SJSA1 (cell line): ENCODE data around the gene ZBTB20. TPM values are rescaled to one million over a fixed set of nuclear protein-coding genes. Genes with fewer than 3 reads are reported as not detected.
A peak's percentile ranks its signal among the peaks of the same experiment; 100 is the strongest.

Experiments
- DNase-seq, 2 experiments: peaks; one replicate each; pipeline ENCODE4 v3.0.0-alpha.2; 2015 to 2020; ENCODE audit warnings: low spot score in 2 of 2, low read depth in 1 of 2
- H3K27ac ChIP-seq: fragments of 250-450 bp; sonication (Bioruptor Pico); 2 replicates; pipeline ENCODE4 v1.5.1; 2020; ENCODE audit warnings: mild to moderate bottlenecking, moderate library complexity
- H3K27me3 ChIP-seq: fragments of 250-450 bp; sonication (Bioruptor Pico); replicated peaks from 2 replicates; pipeline ENCODE4 v1.5.1; 2020; ENCODE audit warnings: mild to moderate bottlenecking, moderate library complexity
- H3K36me3 ChIP-seq: fragments of 250-450 bp; sonication (Bioruptor Pico); 2 replicates; pipeline ENCODE4 v1.5.1; 2020; ENCODE audit warnings: mild to moderate bottlenecking
- H3K4me1 ChIP-seq: fragments of 250-450 bp; sonication (Bioruptor Pico); replicated peaks from 2 replicates; pipeline ENCODE4 v1.6.1; 2021; ENCODE audit warnings: mild to moderate bottlenecking
- H3K4me3 ChIP-seq: fragments of 250-450 bp; sonication (Bioruptor Pico); 2 replicates; pipeline ENCODE4 v1.5.1; 2020; ENCODE audit warnings: mild to moderate bottlenecking
- H3K9me3 ChIP-seq: fragments of 250-450 bp; sonication (Bioruptor Pico); replicated peaks from 2 replicates; pipeline ENCODE4 v1.5.1; 2020; ENCODE audit warnings: mild to moderate bottlenecking
- total RNA-seq: library from RNA; depleted of rRNA; stranded (reverse); fragments of >200 nt; shearing (Covaris generic); gene quantifications from 2 replicates; pipeline ENCODE4 v1.2.3, GENCODE V29; 2014

The ZBTB20 gene
- total RNA-seq, 1 experiment from 2014 or later, result 18.2 TPM

GRCh38 chr3:114886905-114887304, 260.2 kb downstream of the ZBTB20 start:
- H3K27me3 ChIP-seq, result no peaks in the 10 kb centered on the region
- no peak overlapping the region for H3K4me3 ChIP-seq
- DNase-seq, result no peak
- H3K4me1 ChIP-seq, result no peaks in the 10 kb centered on the region
- no peaks in the 10 kb centered on the region for H3K36me3 ChIP-seq
- no peak overlapping the region for H3K27ac ChIP-seq
- H3K9me3 ChIP-seq, result no peaks in the 10 kb centered on the region

DNA sequence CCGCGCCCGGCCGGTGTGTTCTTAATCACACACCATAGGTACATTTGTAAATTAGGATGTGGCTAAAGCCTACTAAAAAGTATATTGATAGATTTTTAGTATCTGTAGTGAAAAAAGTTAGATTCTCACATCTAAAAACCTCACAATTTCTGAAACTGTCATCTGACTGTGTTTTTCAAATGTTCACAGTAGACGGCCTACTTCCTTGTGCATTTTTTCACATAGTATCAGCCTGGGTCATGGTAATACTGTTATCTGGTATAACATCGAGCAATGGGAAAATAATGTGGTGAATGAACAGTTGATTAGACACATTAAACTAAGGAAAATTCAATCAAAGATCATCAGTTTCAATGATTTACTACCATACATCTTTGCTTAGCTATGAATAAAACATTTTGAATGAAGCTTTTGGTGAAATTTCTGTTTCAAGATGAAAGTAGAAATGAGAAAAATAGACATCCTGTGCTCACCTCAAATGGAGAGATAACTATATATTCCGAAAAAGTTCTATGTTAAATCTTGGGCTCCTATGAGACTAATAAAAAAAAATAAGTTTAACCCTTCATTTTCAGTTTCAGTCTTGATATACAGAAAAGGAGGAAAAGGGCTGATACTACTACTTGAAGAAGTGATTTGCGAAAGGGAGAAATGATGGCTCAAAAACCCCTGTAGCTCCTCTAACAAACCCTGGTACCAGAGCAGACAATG, 262.7 kb downstream of the ZBTB20 start:
- no peaks in the 10 kb centered on the region for H3K36me3 ChIP-seq
- DNase-seq, result no peak
- no peak overlapping the region for H3K4me3 ChIP-seq
- H3K4me1 ChIP-seq, result 0 out of 2 replicates have a peak, but pooled peaks cover 2% of the 10 kb centered on the region
- no peaks in the 10 kb centered on the region for H3K27me3 ChIP-seq
- H3K27ac ChIP-seq, result no peak overlapping the region
- H3K9me3 ChIP-seq, result no peaks in the 10 kb centered on the region

DNA sequence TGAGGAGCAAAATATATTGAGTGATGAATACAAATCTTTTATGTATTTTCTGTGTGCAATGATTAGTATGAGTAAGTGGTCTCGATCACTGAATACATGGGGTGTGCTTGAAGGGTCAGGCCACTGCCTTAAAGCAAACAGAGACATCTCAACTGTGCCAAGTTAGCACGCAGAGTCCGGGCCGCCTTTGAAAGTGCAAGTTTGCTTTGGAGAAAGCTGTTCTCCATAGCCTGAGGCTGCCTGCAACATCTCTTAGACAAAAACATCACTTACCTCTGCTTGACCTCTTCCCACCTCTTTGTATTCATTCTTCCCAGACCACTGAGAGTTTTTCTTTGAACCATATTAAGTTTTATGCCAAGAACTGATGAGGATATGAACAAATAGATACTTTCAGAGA, 267.0 kb downstream of the ZBTB20 start:
- DNase-seq, result no peak

DNA sequence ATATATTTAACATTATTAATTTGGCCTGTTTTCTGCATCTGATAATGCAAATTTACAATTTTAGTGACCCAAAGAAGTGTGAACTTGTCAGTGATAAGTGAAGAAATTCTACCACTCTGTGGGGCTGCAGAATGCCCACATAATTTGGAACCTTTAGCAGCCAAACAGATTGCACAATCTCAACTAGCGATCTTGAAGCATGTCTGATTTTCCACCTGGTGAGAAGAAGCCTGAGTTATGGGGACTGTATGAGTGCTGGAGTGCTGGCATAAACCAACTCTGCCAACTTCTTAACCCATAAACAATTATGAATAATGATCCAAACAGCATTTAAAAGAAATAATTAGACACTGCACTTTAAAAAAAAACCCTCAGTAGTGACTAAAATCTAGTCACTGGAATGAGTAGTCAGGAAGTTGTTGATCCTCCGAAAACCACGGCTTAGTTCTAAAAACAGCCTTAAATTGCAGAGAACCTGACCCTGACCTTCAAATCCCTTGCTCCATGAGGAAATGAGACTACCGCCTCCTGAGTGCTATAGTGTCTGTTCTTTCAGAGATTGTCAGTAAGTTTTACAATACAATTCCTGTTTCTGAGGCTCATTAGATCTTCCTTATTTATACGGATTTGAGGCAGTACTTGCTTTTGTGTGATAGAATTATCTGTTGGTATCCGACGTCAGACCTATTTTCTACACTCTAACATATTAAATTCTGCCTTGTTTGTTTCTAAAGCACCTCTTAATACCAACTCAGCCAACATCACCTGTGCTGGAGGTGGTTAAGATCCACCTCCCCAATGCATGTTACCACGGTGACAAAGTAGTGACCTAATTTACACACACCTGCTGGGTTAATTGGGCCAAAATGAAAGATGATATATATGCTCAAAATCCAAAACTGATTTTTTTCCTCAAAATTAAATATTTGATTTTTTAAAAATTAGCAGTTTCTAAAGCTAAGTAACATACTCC, 267.7 kb downstream of the ZBTB20 start:
- no peaks in the 10 kb centered on the region for H3K9me3 ChIP-seq
- no peak overlapping the region for H3K27ac ChIP-seq
- no peaks in the 10 kb centered on the region for H3K27me3 ChIP-seq
- no peaks in the 10 kb centered on the region for H3K36me3 ChIP-seq
- 0 out of 2 replicates have a peak, but pooled peaks cover 7% of the 10 kb centered on the region for H3K4me1 ChIP-seq
- no peak overlapping the region for H3K4me3 ChIP-seq
- DNase-seq, result no peak

More for the DNA sequence above, 267.0 kb downstream of the ZBTB20 start:
- 0 out of 2 replicates have a peak, but pooled peaks cover 7% of the 10 kb centered on the region for H3K4me1 ChIP-seq
- no peak overlapping the region for H3K27ac ChIP-seq
- no peaks in the 10 kb centered on the region for H3K9me3 ChIP-seq
- no peak overlapping the region for H3K4me3 ChIP-seq
- H3K27me3 ChIP-seq, result no peaks in the 10 kb centered on the region
- no peaks in the 10 kb centered on the region for H3K36me3 ChIP-seq

DNA sequence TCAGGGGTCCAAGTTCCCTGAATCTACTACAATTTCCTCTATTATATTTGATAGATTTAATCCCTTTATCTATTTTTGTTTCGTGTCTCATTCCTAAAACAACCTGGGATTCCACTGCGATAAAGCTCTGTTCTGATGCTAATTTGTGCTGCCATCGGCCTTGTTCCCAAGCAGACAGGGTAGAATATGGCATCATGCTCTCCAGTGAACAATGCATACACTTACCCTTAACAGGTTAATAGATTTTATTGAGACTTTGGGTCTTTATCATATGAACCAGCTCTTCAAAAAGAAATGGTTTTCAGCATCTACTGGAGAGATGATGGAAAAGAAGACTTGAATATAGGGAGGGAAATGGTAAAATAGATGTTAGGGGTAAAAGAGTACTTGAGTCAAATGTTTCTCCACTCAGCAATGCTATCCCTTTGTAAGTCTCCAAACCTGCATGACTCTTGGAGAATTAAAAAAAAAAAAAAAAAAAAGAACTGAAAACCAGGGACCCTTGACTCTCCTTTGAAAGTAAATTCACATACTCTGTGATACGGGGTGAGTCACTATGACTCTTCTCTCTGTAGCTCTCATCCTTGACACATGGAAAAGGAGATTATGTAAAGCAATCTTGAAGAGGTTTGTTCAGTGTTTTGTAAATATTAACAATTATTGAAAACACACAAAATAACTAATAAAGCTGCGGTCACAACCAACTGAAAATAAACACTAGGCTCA, 268.8 kb downstream of the ZBTB20 start:
- no peaks in the 10 kb centered on the region for H3K36me3 ChIP-seq
- DNase-seq, result peak in 1 of 2 experiments; percentile 15
- H3K27me3 ChIP-seq, result no peaks in the 10 kb centered on the region
- no peak overlapping the region for H3K4me3 ChIP-seq
- H3K9me3 ChIP-seq, result no peaks in the 10 kb centered on the region
- 0 out of 2 replicates have a peak, but pooled peaks cover 7% of the 10 kb centered on the region for H3K4me1 ChIP-seq
- H3K27ac ChIP-seq, result no peak overlapping the region

DNA sequence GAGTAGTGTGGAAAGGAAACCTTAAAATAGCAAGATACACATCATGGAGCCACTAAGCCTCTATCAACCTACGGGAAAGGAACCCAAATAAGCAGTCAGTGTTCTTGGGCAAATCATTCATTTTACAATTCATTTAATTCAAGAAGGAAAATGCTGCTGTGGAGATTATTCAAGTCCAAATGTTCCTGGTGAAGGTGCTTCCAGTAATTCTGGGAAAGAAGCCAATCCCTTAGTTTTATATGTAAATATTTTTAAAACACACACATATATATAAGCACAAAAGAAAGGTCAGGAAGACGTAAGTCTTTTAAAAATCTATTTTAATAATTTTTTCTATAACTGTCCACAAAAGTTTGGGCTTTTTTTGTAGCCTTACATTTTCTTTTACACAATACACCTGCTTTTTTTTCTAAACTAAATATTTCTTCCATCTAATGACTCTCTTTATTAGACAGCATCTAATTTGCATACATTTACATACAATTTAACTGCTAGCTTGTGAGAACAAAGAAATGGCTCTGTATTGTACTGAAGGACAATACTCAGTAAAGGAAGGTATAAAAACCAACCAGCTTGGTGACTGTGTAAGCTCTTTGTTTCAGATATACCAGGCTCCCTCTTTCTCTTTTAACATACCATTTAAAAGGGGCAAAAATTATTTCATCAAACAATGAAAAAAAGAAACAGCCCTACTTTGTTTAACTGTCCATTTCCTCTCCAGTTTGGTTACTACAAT, 269.5 kb downstream of the ZBTB20 start:
- no peak for DNase-seq
- Histone ChIP-seq H3K9me3 (no peaks in the 10 kb centered on the region), H3K27ac (no peak overlapping the region), H3K36me3 (no peaks in the 10 kb centered on the region), H3K4me1 (0 out of 2 replicates have a peak, but pooled peaks cover 7% of the 10 kb centered on the region), H3K27me3 (no peaks in the 10 kb centered on the region), H3K4me3 (no peak overlapping the region)

DNA sequence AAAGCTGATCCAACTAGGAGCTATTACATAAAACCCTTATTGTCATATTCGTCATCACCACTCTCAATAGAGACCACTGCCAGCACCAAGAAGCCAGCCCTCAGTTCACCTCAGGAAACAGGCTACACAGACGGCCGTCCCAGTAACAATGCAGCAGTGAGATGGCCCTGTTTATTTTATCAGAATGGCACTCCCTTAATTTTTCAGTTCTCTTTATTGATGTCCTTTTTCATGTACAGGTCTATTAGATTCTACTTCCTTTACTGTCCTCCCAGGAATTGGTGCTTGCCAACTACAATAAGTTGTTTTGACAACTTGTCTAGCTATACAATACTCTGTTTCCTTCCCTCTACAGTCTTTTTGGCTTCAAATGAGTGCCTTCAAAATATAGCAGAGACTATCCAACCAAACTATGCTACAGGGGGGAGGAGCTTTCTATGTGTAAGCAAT, 272.5 kb downstream of the ZBTB20 start:
- 0 out of 2 replicates have a peak, but pooled peaks cover 7% of the 10 kb centered on the region for H3K4me1 ChIP-seq
- no peaks in the 10 kb centered on the region for H3K36me3 ChIP-seq
- H3K9me3 ChIP-seq, result no peaks in the 10 kb centered on the region
- no peak for DNase-seq
- no peak overlapping the region for H3K27ac ChIP-seq
- no peaks in the 10 kb centered on the region for H3K27me3 ChIP-seq
- no peak overlapping the region for H3K4me3 ChIP-seq

- DNase-seq, result no peak
- no peak overlapping the region for H3K27ac ChIP-seq
- no peak overlapping the region for H3K4me3 ChIP-seq
- no peaks in the 10 kb centered on the region for H3K36me3 ChIP-seq
- no peaks in the 10 kb centered on the region for H3K27me3 ChIP-seq
- no peaks in the 10 kb centered on the region for H3K4me1 ChIP-seq
- no peaks in the 10 kb centered on the region for H3K9me3 ChIP-seq
Observed at GRCh38 chr3:114873591-114873990, 273.5 kb downstream of the ZBTB20 start.

DNA sequence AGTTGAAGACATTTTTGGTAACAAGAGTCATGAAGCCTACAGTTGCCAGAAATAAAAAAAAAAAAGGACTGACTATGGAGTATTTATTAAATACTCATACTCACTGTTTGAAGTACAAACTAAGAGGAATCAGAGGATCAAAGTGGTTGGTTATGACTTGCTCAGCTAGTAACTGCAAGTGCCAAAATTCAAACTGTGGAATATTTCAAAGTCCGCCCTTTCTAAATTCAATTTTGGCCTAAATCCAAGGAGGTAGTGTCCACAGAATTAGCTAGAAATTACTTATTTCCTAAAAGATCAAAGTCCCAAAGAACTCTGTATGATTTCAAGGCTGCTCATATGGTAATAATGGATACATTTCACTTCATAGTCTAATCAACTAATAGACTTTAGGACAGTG, 274.5 kb downstream of the ZBTB20 start:
- DNase-seq, result no peak
- H3K4me3 ChIP-seq, result no peak overlapping the region
- no peaks in the 10 kb centered on the region for H3K4me1 ChIP-seq
- no peaks in the 10 kb centered on the region for H3K9me3 ChIP-seq
- no peaks in the 10 kb centered on the region for H3K36me3 ChIP-seq
- no peaks in the 10 kb centered on the region for H3K27me3 ChIP-seq
- no peak overlapping the region for H3K27ac ChIP-seq

DNA sequence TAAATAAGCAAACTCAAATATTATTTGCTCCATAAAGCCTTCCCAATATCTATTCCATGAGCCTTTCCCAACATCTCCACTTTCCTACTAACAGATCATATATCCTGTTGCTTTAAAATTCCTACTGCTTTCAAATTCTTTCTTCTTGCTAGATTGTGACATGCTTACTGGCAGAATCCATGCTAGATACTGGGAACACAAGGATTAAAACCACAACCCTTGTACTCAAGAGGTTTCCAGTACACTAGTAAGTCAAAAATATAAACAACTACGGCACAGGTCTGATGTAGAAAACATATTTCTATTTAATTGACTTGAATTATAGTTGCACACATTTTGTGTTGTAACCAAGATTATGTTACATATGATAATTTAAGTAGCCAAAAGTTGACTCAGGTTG, 275.0 kb downstream of the ZBTB20 start:
- Histone ChIP-seq H3K36me3 (no peaks in the 10 kb centered on the region), H3K4me3 (no peak overlapping the region)
- DNase-seq, result no peak

DNA sequence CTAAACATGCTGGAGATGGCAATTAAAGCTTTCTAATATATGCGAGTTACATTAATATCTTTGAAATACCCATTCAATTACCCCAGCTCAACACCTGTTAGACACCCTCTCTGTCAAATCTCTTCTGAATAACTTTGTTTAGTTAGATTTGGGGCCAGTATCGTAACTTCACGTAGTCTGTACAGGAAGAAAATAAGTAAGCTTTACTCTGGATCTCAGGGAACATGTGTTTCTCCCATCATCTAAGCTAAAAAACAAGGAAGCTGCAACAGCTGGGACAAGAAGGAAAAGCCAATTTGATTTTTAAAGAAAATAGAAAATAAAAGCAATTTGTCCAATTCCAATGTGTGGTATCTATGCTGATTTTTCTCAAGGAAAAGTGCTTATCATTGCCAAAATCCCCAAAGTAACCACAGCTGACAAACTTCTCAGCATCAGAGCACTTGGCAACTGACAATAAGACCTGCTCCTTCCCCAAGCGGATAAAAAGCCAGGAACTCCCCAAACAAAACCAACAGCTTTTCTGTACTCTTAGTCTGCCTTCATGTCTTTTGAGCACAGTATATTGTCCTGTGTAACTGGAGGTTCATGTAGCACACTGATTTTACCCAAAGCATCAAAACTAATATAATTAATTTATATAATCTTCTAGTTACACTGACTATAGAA, 279.1 kb downstream of the ZBTB20 start:
- H3K9me3 ChIP-seq, result no peaks in the 10 kb centered on the region
- no peak for DNase-seq
- H3K4me3 ChIP-seq, result no peak overlapping the region
- no peaks in the 10 kb centered on the region for H3K4me1 ChIP-seq
- H3K27me3 ChIP-seq, result no peaks in the 10 kb centered on the region
- H3K27ac ChIP-seq, result no peak overlapping the region
- no peaks in the 10 kb centered on the region for H3K36me3 ChIP-seq

More for the DNA sequence above, 275.0 kb downstream of the ZBTB20 start:
- Histone ChIP-seq H3K4me1 (no peaks in the 10 kb centered on the region), H3K9me3 (no peaks in the 10 kb centered on the region), H3K27ac (no peak overlapping the region), H3K27me3 (no peaks in the 10 kb centered on the region)

DNA sequence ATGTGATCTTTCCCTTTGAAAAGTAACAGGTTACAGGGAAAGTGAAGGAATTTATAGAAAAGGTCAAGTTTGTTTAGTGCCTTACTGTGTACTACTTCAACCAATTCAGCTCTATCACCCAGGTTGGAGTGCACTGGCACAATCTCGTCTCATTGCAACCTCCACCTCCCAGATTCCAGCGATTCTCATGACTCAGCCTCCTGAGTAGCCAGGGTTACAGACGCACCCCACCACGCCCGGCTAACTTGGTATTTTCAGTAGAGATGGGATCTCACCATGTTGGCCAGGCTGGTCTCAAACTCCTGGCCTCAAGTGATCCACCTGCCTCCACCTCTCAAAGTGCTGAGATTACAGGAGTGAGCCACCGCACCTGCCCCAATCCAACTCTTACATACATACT, 279.7 kb downstream of the ZBTB20 start:
- Histone ChIP-seq H3K9me3 (no peaks in the 10 kb centered on the region), H3K36me3 (no peaks in the 10 kb centered on the region), H3K4me3 (no peak overlapping the region), H3K27me3 (no peaks in the 10 kb centered on the region), H3K27ac (no peak overlapping the region), H3K4me1 (no peaks in the 10 kb centered on the region)
- no peak for DNase-seq
